Glutamatergic neuron (in vitro differentiated cells): ENCODE results near the gene RASL12. TPM values are rescaled to one million over a fixed set of nuclear protein-coding genes. Genes with fewer than 3 reads are reported as not detected.

ENCODE experiments used
- DNase-seq: peaks from one replicate; pipeline ENCODE4 v3.0.0; 2022
- H3K27ac Mint-ChIP-seq: one replicate; pipeline ENCODE4 v1.8.0; 2020; ENCODE audit warnings: mild to moderate bottlenecking, mixed read lengths, inconsistent platforms; ENCODE audit not compliant: unreplicated experiment
- H3K27me3 Mint-ChIP-seq: one replicate; pipeline ENCODE4 v1.8.0; 2020; ENCODE audit warnings: mild to moderate bottlenecking, moderate library complexity, mixed read lengths, inconsistent platforms; ENCODE audit not compliant: unreplicated experiment
- H3K36me3 Mint-ChIP-seq: one replicate; pipeline ENCODE4 v1.8.0; 2020; ENCODE audit warnings: mild to moderate bottlenecking, mixed read lengths, inconsistent platforms; ENCODE audit not compliant: unreplicated experiment
- H3K4me1 Mint-ChIP-seq: one replicate; pipeline ENCODE4 v1.8.0; 2020; ENCODE audit warnings: mild to moderate bottlenecking, low read depth, mixed read lengths, inconsistent platforms; ENCODE audit not compliant: unreplicated experiment
- H3K4me3 Mint-ChIP-seq: one replicate; pipeline ENCODE4 v1.8.0; 2020; ENCODE audit warnings: mild to moderate bottlenecking, mixed read lengths, inconsistent platforms; ENCODE audit not compliant: unreplicated experiment
- H3K9me3 Mint-ChIP-seq: one replicate; pipeline ENCODE4 v1.8.0; 2020; ENCODE audit warnings: mild to moderate bottlenecking, moderate library complexity, mixed read lengths, inconsistent platforms; ENCODE audit not compliant: unreplicated experiment
- total RNA-seq: library from RNA; stranded (reverse); fragmentation: NEBNext Ultra II Directional; extraction: Animal tissue kit (Norgen Biotek cat#: 25700); gene quantifications from one replicate; pipeline ENCODE4 v1.2.1, GENCODE V29; 2021; ENCODE audit not compliant: unreplicated experiment
- TF ChIP-seq, protein P1 (sequence below): fragments of 200-600 bp; sonication (generic); IDR thresholded peaks from one replicate; pipeline ENCODE4 v1.5.0; 2021; ENCODE audit not compliant: partially characterized antibody, unreplicated experiment

Gene RASL12
- total RNA-seq, 1 donor from 2014 or later, result 0.44 TPM

DNA sequence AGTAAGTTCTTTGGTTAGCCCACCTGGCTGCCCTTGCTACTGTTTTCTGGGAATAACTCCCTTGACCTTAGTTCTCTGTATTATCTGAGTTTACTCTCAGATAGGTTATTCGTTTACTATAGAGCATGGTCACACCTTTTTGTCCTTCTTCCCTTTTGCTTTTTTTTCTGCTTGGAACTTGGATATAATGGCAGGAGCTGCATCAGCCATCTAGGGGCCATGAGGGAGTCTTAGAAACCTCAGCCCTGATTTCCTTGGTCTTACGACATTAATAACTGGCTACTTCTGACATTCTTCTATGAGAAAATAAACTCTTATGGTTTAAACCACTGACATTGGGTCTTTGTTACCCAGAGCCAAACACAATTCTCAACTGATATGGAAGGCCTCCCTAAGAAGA, 26.0 kb downstream of the RASL12 start:
- TF ChIP-seq, protein P1, sequence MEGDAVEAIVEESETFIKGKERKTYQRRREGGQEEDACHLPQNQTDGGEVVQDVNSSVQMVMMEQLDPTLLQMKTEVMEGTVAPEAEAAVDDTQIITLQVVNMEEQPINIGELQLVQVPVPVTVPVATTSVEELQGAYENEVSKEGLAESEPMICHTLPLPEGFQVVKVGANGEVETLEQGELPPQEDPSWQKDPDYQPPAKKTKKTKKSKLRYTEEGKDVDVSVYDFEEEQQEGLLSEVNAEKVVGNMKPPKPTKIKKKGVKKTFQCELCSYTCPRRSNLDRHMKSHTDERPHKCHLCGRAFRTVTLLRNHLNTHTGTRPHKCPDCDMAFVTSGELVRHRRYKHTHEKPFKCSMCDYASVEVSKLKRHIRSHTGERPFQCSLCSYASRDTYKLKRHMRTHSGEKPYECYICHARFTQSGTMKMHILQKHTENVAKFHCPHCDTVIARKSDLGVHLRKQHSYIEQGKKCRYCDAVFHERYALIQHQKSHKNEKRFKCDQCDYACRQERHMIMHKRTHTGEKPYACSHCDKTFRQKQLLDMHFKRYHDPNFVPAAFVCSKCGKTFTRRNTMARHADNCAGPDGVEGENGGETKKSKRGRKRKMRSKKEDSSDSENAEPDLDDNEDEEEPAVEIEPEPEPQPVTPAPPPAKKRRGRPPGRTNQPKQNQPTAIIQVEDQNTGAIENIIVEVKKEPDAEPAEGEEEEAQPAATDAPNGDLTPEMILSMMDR, result no peak

DNA sequence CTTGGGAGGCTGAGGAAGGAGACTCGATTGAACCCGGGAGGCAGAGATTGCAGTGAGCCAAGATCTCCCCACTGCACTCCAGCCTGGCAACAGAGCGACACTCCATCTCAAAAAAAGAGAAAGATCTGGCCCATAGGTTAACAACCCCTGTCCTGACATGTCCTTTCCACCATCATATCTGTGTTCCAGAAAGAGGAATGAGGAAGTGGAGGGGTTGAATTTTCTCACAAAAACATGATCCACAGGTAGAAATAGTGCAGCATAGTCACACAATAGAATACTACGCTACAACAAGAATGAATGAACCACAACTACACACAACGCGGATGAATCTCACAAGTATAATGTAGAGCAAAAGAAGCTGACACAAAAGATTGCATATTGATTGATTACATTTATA, 27.3 kb downstream of the RASL12 start:
- peaks cover 5% of the 10 kb centered on the region for H3K36me3 Mint-ChIP-seq
- H3K27ac Mint-ChIP-seq, result peak overlapping the region; percentile 17
- H3K27me3 Mint-ChIP-seq, result peaks cover 13% of the 10 kb centered on the region
- peaks cover 13% of the 10 kb centered on the region for H3K4me1 Mint-ChIP-seq
- no peak overlapping the region for H3K4me3 Mint-ChIP-seq
- DNase-seq, result no peak
- TF ChIP-seq, protein P1, result no peak
- peaks cover 8% of the 10 kb centered on the region for H3K9me3 Mint-ChIP-seq

More for the DNA sequence above, 26.0 kb downstream of the RASL12 start:
- Mint-ChIP-seq H3K36me3 (peaks cover 6% of the 10 kb centered on the region), H3K9me3 (peaks cover 14% of the 10 kb centered on the region), H3K4me1 (peaks cover 15% of the 10 kb centered on the region), H3K27me3 (peaks cover 21% of the 10 kb centered on the region), H3K4me3 (no peak overlapping the region), H3K27ac (no peak overlapping the region)
- no peak for DNase-seq

DNA sequence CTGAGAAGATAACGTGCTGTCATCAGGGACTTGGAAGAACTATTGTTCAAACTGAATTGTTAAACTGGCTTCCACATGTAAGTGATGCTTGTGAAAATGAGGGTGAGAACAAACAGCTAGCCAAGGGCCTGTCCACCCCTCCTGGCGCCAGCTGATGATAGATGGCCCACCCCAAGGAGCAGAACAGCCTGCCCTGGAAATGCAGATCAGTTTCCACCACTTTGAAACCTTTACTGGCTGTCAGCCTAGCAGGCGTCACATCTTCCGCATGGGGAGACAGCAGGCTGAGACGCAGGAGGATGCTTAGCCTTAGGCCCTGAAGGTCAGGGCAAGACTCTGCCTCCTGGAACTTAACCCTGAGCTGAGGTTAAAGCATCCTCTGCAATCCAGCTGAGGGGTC, 29.0 kb downstream of the RASL12 start:
- DNase-seq, result no peak
- H3K4me1 Mint-ChIP-seq, result peaks cover 7% of the 10 kb centered on the region
- H3K4me3 Mint-ChIP-seq, result no peak overlapping the region
- TF ChIP-seq, protein P1, result no peak
- H3K27me3 Mint-ChIP-seq, result peaks cover 5% of the 10 kb centered on the region
- no peaks in the 10 kb centered on the region for H3K9me3 Mint-ChIP-seq
- H3K36me3 Mint-ChIP-seq, result no peaks in the 10 kb centered on the region
- no peak overlapping the region for H3K27ac Mint-ChIP-seq

DNA sequence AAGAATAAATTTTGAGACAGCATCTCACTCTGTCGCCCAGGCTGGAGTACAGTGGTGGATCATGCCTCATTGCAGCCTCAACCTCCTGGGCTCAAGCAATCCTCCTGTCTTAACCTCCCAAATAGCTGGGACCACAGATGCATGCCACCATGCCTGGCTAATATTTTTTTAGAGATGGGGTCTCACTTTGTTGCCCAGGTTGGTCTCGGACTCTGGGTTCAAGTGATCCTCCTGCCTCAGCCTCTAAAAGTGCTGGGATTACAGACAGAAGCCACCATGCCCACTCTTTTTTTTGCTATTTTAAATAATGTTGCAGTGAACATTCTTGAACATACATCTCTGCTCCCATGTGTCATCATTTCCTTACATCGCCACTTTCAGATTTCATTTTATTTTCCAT, 29.4 kb downstream of the RASL12 start:
- no peaks in the 10 kb centered on the region for H3K36me3 Mint-ChIP-seq
- TF ChIP-seq, protein P1, result no peak
- no peaks in the 10 kb centered on the region for H3K9me3 Mint-ChIP-seq
- no peak for DNase-seq
- H3K27ac Mint-ChIP-seq, result no peak overlapping the region
- no peak overlapping the region for H3K4me3 Mint-ChIP-seq
- peaks cover 6% of the 10 kb centered on the region for H3K4me1 Mint-ChIP-seq
- peaks cover 5% of the 10 kb centered on the region for H3K27me3 Mint-ChIP-seq

DNA sequence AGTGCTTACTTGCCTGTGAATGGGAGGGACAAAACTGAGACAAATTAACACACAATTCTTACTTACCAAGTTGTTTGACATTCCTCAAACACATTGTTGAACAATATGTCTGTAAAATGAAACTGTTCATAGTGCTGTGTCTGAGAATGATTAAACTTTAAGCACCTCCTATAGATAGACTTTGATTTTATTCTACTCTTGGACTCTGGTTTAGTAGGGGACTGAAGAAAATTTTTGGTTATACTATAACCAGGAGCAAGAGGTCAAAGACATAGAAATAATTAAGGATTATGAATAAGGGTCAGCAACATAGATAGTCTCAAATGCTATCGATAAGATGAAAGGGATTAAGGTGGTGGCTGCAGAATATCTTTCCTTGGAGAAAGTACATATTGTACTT, 30.5 kb downstream of the RASL12 start:
- Mint-ChIP-seq H3K27me3 (peaks cover 1% of the 10 kb centered on the region), H3K4me1 (peaks cover 5% of the 10 kb centered on the region), H3K27ac (no peak overlapping the region), H3K4me3 (no peak overlapping the region), H3K36me3 (no peaks in the 10 kb centered on the region), H3K9me3 (no peaks in the 10 kb centered on the region)
- DNase-seq, result no peak
- TF ChIP-seq, protein P1, result no peak
